GM23248 (cell line): ENCODE measurements around the gene TMPRSS7. TPM values are rescaled to one million over a fixed set of nuclear protein-coding genes. Genes with fewer than 3 reads are reported as not detected.

ENCODE experiments used
- DNase-seq: peaks from one replicate; pipeline ENCODE4 v3.0.0-alpha.2; 2015
- H2AFZ ChIP-seq: fragments of 200-600 bp; sonication (generic); 2 replicates; pipeline ENCODE4 v1.6.1; 2016; ENCODE audit warnings: antibody characterized with exemption
- H3F3A ChIP-seq: fragments of 200-600 bp; sonication (generic); 2 replicates; pipeline ENCODE4 v1.6.1; 2016; ENCODE audit warnings: mild to moderate bottlenecking, antibody characterized with exemption, mixed run types; ENCODE audit not compliant: insufficient read depth
- H3K27ac ChIP-seq: fragments of 200-600 bp; sonication (generic); 2 replicates; pipeline ENCODE4 v1.5.1; 2016; ENCODE audit warnings: mild to moderate bottlenecking
- H3K27me3 ChIP-seq: fragments of 200-600 bp; sonication (generic); replicated peaks from 2 replicates; pipeline ENCODE4 v1.6.1; 2016; ENCODE audit warnings: mild to moderate bottlenecking; ENCODE audit not compliant: insufficient read depth
- H3K36me3 ChIP-seq: fragments of 200-600 bp; sonication (generic); 2 replicates; pipeline ENCODE4 v1.6.1; 2016; ENCODE audit warnings: low read depth, mild to moderate bottlenecking
- H3K4me1 ChIP-seq: fragments of 200-600 bp; sonication (generic); 2 replicates; pipeline ENCODE4 v1.6.1; 2016; ENCODE audit warnings: mild to moderate bottlenecking; ENCODE audit not compliant: insufficient read depth
- H3K4me2 ChIP-seq: fragments of 200-600 bp; sonication (generic); one replicate; pipeline ENCODE4 v1.6.1; 2016; ENCODE audit warnings: mild to moderate bottlenecking; ENCODE audit not compliant: unreplicated experiment
- H3K4me3 ChIP-seq: fragments of 200-600 bp; sonication (generic); 2 replicates; pipeline ENCODE4 v1.5.1; 2016; ENCODE audit warnings: mild to moderate bottlenecking
- H3K79me2 ChIP-seq: fragments of 200-600 bp; sonication (generic); 2 replicates; pipeline ENCODE4 v1.6.1; 2016; ENCODE audit warnings: mild to moderate bottlenecking; ENCODE audit not compliant: insufficient read depth
- H3K9ac ChIP-seq: fragments of 200-600 bp; sonication (generic); 2 replicates; pipeline ENCODE4 v1.6.1; 2016; ENCODE audit warnings: mild to moderate bottlenecking
- H3K9me2 ChIP-seq: fragments of 200-600 bp; sonication (generic); 2 replicates; pipeline ENCODE4 v1.6.1; 2016; ENCODE audit warnings: mixed run types, mild to moderate bottlenecking, moderate library complexity; ENCODE audit not compliant: insufficient read depth
- H3K9me3 ChIP-seq: fragments of 200-600 bp; sonication (generic); one replicate; pipeline ENCODE4 v1.6.1; 2017; ENCODE audit warnings: low read depth
- H4K20me1 ChIP-seq: fragments of 200-600 bp; sonication (generic); 2 replicates; pipeline ENCODE4 v1.6.0; 2016; ENCODE audit not compliant: insufficient read depth
- EZH2 ChIP-seq: fragments of 200-600 bp; sonication (generic); IDR thresholded peaks from 2 replicates; pipeline ENCODE4 v1.6.1; 2018; ENCODE audit warnings: antibody characterized with exemption, mild to moderate bottlenecking; ENCODE audit not compliant: insufficient read depth, poor library complexity, severe bottlenecking
- EZH2phosphoT487 ChIP-seq: fragments of 200-600 bp; sonication (generic); IDR thresholded peaks from 2 replicates; pipeline ENCODE4 v1.6.1; 2018; ENCODE audit warnings: antibody characterized with exemption, moderate library complexity, mild to moderate bottlenecking, low read depth; ENCODE audit not compliant: insufficient read depth
- WGBS, 2 experiments: methylation state at CpG; one replicate each; pipeline ENCODE4 v1.1.6; 2015 to 2017; ENCODE audit warnings: low lambda C conversion rate in 2 of 2, low coverage in 1 of 2; ENCODE audit errors: missing lambda C conversion rate in 2 of 2; 5-methylcytosine and 5-hydroxymethylcytosine counted together
- in situ Hi-C: fragments of 300-500 bp; cut with MboI; formaldehyde crosslinking; loops from 2 replicates; pipeline ENCODE4 v1.15.0; 2020
- polyA plus RNA-seq: library from polyadenylated mRNA; unstranded; fragments of >200 nt; fragmentation: Nextera tagmentation; extraction: Ambion mirVana; gene quantifications from 2 replicates; pipeline ENCODE4 v1.2.1, GENCODE V29; 2016
- total RNA-seq: library from RNA; depleted of rRNA; stranded (reverse); fragments of >200 nt; shearing (Covaris generic); gene quantifications from 2 replicates; pipeline ENCODE4 v1.2.3, GENCODE V29; 2014; rRNA removed

TMPRSS7 gene, protein sequence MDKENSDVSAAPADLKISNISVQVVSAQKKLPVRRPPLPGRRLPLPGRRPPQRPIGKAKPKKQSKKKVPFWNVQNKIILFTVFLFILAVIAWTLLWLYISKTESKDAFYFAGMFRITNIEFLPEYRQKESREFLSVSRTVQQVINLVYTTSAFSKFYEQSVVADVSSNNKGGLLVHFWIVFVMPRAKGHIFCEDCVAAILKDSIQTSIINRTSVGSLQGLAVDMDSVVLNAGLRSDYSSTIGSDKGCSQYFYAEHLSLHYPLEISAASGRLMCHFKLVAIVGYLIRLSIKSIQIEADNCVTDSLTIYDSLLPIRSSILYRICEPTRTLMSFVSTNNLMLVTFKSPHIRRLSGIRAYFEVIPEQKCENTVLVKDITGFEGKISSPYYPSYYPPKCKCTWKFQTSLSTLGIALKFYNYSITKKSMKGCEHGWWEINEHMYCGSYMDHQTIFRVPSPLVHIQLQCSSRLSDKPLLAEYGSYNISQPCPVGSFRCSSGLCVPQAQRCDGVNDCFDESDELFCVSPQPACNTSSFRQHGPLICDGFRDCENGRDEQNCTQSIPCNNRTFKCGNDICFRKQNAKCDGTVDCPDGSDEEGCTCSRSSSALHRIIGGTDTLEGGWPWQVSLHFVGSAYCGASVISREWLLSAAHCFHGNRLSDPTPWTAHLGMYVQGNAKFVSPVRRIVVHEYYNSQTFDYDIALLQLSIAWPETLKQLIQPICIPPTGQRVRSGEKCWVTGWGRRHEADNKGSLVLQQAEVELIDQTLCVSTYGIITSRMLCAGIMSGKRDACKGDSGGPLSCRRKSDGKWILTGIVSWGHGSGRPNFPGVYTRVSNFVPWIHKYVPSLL
- total RNA-seq: not detected in 2 replicates
- polyA plus RNA-seq: not detected in 2 replicates

DNA sequence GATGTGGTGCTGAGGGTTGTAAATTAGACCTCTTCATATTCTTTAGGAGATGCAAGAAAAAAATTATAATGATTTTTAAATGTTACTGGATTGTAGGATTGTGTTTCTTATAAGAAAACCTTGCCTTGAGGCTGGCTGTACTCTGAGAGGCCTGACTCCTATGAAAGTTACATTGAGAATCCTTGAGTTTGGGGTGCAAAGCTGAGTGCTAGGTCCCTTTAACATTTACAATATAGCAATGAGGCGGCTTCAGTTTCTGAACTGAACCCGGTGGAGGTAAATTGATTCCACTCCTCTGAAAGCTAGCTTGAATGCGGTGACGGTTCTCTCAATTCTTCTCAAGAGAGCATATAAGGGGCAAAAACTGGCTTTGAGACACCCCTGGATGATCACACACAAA is at the start of gene TMPRSS7:
Gene TMPRSS7 (plus strand): TSS at position 301 of the 400 bp plus-strand sequence. CDS start 110 bp downstream, outside the sequence.
- no peak for DNase-seq
- Histone ChIP-seq H4K20me1 (no peaks in the 10 kb centered on the region), H2AFZ (no peak within 1 kb of the TSS), H3K4me2 (no peak within 1 kb of the TSS), H3K4me3 (no peak within 1 kb of the TSS), H3K9me3 (no peaks in the 10 kb centered on the region), H3K79me2 (no peaks in the 10 kb centered on the region), H3K27ac (no peak within 1 kb of the TSS), H3K4me1 (peaks cover 12% of the 10 kb centered on the region; the same call in 1 of the 2 replicates), H3K36me3 (no peaks in the 10 kb centered on the region), H3K9me2 (no peaks in the 10 kb centered on the region), H3K9ac (no peak within 1 kb of the TSS), H3K27me3 (no peaks in the 10 kb centered on the region), H3F3A (peaks cover 5% of the 10 kb centered on the region; the same call in 1 of the 2 replicates)
- in situ Hi-C loops: no loop called here
- WGBS, 2 experiments: 62 to 75% methylated on average over 4 of the region's 4 CpGs
- TF ChIP-seq EZH2 (no peak), EZH2phosphoT487 (no peak)

DNA sequence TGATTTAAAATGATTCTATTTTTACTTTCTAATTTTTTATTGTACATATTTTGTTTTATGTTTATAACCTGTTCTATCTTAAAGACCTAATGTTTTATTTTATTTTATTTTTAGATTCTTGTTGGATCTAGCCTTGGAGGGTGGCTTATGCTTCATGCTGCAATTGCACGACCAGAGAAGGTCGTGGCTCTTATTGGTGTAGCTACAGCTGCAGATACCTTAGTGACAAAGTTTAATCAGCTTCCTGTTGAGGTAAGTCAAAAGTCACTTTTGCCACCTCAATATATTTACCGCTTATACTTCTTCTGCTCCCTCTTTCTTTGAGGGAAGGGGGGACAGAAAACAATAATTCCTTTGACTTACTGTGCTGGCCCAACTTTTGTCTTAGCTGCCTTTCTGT is 47.7 kb upstream of the TMPRSS7 start:
- no peak overlapping the region for H3K27ac ChIP-seq

DNA sequence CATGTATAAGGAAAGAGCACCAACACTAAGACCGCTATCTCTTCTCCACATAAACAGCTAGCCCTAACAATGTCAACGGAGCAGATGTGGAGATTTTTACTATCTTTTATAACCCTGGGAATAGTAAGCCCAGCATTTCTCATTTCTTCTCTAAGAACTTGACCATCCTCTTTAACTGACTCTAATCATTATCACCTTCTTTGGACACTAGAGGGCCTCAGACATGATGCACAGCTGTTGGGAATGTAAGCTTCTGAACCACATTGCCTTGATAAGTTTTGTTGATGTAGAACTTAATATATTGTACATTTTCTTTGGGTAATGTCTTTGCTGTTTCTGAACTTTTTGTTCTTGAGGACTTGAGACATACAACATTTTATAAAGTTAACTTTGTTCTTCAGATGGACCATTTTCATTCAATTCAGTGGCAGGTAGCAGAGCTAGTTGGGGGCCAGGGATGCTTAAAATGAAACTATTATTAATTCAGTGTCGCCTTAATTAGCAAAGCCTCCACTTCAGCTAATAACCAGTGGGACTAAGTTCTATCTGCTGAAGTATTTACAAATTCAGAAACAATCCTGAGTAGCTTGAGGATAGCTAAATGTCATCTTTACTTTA is 45.4 kb upstream of the TMPRSS7 start:
- Histone ChIP-seq H2AFZ (no peak overlapping the region), H3K4me2 (no peak overlapping the region), H3K4me3 (no peak overlapping the region), H3K27ac (no peak overlapping the region), H3K9ac (no peak overlapping the region), H3K79me2 (peaks cover 5% of the 10 kb centered on the region), H3K9me2 (no peaks in the 10 kb centered on the region), H3K27me3 (no peaks in the 10 kb centered on the region), H3K4me1 (peaks cover 7% of the 10 kb centered on the region; the same call in 1 of the 2 replicates), H4K20me1 (no peaks in the 10 kb centered on the region), H3F3A (peaks cover 11% of the 10 kb centered on the region; the same call in 1 of the 2 replicates), H3K36me3 (peaks cover 26% of the 10 kb centered on the region; the same call in 1 of the 2 replicates), H3K9me3 (no peaks in the 10 kb centered on the region)
- WGBS, 2 experiments: 50 to 51% methylated on average over 3 of the region's 3 CpGs
- DNase-seq: peak; percentile 78
- TF ChIP-seq EZH2phosphoT487: no peak
- no peak for TF ChIP-seq EZH2
- in situ Hi-C loops: no loop called here

More for the DNA sequence above, 47.7 kb upstream of the TMPRSS7 start:
- in situ Hi-C loops: no loop called here
- H3K9me2 ChIP-seq: no peaks in the 10 kb centered on the region
- H4K20me1 ChIP-seq: no peaks in the 10 kb centered on the region
- no peaks in the 10 kb centered on the region for H3K9me3 ChIP-seq
- H3K27me3 ChIP-seq: no peaks in the 10 kb centered on the region
- no peak overlapping the region for H3K9ac ChIP-seq
- H3K36me3 ChIP-seq: peaks cover 16% of the 10 kb centered on the region; the same call in 1 of the 2 replicates
- no peak overlapping the region for H3K4me2 ChIP-seq
- no peak overlapping the region for H3K4me3 ChIP-seq
- 61 to 69% methylated on average over 3 of the region's 3 CpGs for WGBS, 2 experiments
- peaks cover 11% of the 10 kb centered on the region; the same call in 1 of the 2 replicates for H3F3A ChIP-seq
- peaks cover 28% of the 10 kb centered on the region for H3K79me2 ChIP-seq
- peaks cover 11% of the 10 kb centered on the region; the same call in 1 of the 2 replicates for H3K4me1 ChIP-seq
- no peak for DNase-seq
- H2AFZ ChIP-seq: no peak overlapping the region
- TF ChIP-seq EZH2 (no peak), EZH2phosphoT487 (no peak)

DNA sequence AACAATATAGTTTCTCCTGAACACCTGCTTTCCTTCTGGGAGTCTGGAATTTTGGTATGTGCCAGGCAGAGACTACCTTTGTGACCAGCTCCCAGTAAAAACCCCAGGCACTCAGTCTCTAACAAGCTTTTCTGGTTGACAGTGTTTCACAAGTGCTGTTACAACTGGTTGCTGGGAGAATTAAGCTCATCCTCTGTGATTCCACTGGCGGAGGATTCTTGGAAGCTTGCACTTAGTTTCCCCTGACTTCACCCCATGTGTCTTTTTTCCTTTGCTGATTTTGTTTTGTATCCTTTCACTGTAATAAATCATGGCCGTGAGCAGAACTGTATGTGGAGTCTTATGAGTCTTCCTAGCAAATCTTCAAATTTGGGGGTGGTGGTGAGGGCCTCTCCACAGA is 41.5 kb upstream of the TMPRSS7 start:
- Histone ChIP-seq H4K20me1 (no peaks in the 10 kb centered on the region), H3K4me1 (no peaks in the 10 kb centered on the region), H3F3A (no peaks in the 10 kb centered on the region), H3K79me2 (peaks cover 3% of the 10 kb centered on the region; the same call in 1 of the 2 replicates), H3K4me3 (no peak overlapping the region), H2AFZ (no peak overlapping the region), H3K27me3 (no peaks in the 10 kb centered on the region), H3K4me2 (no peak overlapping the region), H3K36me3 (peaks cover 20% of the 10 kb centered on the region; the same call in 1 of the 2 replicates), H3K9ac (no peak overlapping the region), H3K9me3 (no peaks in the 10 kb centered on the region), H3K9me2 (no peaks in the 10 kb centered on the region), H3K27ac (no peak overlapping the region)
- DNase-seq: no peak
- in situ Hi-C loops: no loop called here
- 48 to 55% methylated on average over 2 of the region's 2 CpGs for WGBS, 2 experiments
- no peak for TF ChIP-seq EZH2
- no peak for TF ChIP-seq EZH2phosphoT487
